HG02588 (cell line): Measurements from ENCODE around the gene SARS2.
"Not testable (repeated sequence)": the region's sequence is repeated elsewhere in the genome, so short reads cannot be mapped to it uniquely, and the experiment has no call there.

Experiments
- ATAC-seq: cut with Tn5 transposase; IDR thresholded peaks from one replicate; pipeline ENCODE4 v1.9.1; 2021; ENCODE audit warnings: mild to moderate bottlenecking, moderate library complexity; ENCODE audit not compliant: unreplicated experiment

Gene SARS2

GRCh38 chr19:38929929-38930775 is at the start of gene SARS2:
Gene SARS2, minus strand, starts transcription at chr19:38930763. Its CDS starts 27 bp downstream, at chr19:38930736.
- peak; percentile 65 for ATAC-seq

GRCh38 chr19:38979812-38980211 is 49.2 kb upstream of the SARS2 start:
- ATAC-seq: no peak

GRCh38 chr19:38978326-38978689 is 47.7 kb upstream of the SARS2 start:
- no peak for ATAC-seq

- ATAC-seq: no peak
Measured at GRCh38 chr19:38977445-38978325, 47.1 kb upstream of the SARS2 start.

- no peak for ATAC-seq
Measured at GRCh38 chr19:38975861-38976271, 45.3 kb upstream of the SARS2 start.

DNA sequence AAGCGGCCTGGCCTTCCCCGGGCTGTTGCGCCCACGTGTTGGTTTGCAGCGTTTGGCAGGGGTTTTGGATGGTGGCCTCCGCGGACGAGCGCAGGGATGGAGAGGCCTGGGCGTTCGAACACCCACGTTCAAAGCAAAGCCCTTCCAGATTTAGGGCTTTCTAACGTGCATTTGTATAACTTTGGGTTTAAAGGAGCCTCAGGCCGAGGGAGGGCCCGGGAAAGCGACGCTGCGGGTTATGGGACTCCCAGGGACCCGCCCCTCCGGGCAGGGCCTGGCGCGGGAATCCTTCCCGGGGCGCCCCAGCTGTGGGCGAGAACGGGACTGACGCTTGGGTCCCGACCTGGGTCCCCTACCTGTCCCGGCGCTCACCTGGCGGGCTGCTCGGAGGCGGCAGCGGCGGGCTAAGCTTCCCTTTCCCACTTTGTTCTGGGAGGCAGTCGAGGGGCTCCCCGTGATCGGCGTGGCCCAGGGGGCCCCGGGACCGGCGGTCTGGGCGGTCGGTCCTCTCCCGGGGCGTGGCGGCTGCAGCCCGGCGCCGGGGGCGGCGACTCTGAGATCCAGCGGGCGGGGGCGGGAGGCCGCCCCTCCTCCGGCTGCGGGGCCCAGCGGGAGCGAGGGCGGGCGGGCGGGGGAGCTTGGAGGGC is 44.8 kb upstream of the SARS2 start, which contains the start of gene FBXO17:
FBXO17 (minus strand) TSS at position 529 of the 647 bp plus-strand sequence. CDS start 25,423 bp downstream, outside the sequence.
- no peak for ATAC-seq

DNA sequence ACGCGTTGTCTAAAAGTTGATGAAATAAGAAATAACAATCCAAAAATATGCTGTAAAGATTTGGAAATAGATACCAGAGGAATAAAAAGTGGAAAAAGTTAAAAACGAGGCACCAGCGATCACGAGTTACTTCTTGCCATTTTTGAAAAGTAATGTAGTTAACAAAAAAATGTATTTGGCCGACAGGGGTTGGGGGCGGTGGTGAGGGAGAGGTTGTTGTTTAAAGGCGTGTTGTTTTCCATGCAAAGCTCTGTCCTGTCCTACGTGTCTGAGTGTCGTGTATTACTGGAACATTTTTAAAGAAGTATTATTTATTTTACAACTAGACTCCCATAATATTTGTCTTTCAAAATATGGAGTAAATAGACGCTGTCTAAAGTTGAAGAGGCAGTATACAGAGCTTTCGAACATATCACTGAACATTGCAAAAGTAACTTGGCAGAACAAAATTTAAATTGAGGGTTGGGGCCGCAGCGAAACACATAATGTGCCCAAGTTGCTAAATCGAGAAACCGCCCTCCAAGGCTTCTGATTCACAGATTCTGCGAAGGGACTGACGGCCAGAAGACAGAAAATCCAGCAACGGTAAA is 44.2 kb upstream of the SARS2 start:
- ATAC-seq: no peak

- no peak for ATAC-seq
Measured at GRCh38 chr19:38971672-38972071, 41.1 kb upstream of the SARS2 start.

GRCh38 chr19:38970664-38971532 is 40.3 kb upstream of the SARS2 start:
- no peak for ATAC-seq

DNA sequence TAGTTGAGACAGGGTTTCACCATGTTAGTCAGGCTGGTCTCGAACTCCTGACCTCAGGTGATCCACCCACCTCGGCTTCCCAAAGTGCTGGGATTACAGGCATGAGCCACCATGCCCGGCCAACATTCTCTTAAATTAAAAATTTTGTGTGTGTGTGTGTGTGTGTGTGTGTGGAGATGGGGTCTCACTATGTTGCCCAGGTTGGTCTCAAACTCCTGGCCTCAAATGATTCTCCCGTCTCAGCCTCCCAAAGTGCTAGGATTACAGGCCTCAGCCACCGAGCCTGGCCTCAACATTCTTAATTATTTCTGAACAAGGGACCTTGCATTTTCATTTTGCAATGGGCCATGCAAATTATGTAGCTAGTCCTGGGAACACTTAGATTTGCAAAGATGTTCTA is 35.6 kb upstream of the SARS2 start:
- ATAC-seq: not testable (repeated sequence)

DNA sequence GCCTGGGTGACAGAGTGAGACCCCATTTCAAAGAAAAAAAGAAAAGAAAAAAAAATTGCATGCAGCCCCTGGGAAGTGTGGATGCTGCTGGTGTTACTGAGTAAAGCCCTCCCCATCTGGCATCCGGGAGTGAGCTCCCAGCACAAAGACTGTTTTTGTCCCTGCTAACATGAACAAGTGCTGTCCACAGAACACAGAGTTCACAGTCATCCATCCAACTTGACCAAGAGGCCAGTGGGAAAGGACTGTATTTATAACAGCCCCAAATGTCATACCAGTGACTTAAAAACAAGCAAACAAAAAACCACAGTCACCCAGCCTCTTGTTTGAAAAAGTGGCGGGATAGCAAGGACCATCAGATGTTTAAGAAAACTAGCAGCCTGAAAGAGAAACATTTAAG is 34.2 kb upstream of the SARS2 start:
- ATAC-seq: no peak

DNA sequence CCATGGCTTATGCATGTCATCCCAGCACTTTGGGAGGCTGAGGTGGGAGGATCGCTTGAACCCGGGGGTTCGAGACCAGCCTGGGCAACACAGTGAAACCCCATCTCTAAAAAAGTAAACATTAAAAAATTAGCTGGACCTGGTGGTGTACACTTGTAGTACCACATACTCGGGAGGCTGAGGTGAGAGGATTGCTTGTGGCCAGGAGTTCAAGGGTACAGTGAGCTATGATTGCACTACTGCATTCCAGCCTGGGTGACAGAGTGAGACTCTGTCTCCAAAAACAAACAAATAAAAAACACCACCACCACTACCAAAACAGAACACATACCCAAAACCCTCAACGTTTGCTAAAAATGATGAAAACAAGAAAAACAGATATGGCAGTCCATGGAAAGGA is 29.1 kb upstream of the SARS2 start:
- no peak for ATAC-seq

DNA sequence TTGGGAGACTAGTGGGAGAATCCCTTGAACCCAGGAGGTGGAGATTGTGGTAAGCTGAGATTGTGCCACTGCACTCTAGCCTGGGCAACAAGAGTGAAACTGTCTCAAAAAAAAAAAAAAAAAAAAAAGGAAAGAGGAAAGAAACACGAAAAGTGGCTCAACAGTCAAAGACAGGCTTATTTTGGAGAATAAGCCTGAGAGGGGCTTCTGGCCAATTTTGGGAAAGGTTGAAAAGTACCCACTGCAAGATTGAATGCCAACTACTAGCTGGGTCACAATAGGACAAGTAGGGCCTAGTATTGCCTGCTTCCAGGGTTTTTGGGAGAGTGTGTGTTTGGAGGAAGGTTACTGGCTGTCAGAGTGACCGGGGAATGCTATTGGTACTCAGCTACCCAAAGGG is 27.7 kb upstream of the SARS2 start:
- no peak for ATAC-seq

DNA sequence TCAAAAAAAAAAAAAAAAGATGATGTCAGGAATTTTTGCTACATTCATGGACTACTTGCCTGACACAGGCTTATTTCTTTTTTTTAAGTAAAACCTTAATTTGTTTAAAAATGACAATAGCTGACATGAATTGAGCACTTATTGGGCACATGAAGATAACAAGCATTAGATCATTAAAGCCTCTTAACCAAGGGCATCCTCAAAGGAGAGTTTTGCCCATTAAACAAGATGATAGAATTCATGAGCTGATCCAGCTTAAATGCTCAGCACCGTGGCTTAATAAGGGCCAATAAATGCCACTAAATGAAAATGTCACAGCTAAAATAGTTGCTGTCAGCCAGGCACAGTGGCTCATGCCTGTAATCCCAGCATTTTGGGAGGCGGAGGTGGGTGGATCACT is 25.7 kb upstream of the SARS2 start:
- no peak for ATAC-seq

- no peak for ATAC-seq
Measured at GRCh38 chr19:38953677-38954076, 23.1 kb upstream of the SARS2 start.

- ATAC-seq: no peak
Measured at GRCh38 chr19:38952395-38953165, 22.0 kb upstream of the SARS2 start.

DNA sequence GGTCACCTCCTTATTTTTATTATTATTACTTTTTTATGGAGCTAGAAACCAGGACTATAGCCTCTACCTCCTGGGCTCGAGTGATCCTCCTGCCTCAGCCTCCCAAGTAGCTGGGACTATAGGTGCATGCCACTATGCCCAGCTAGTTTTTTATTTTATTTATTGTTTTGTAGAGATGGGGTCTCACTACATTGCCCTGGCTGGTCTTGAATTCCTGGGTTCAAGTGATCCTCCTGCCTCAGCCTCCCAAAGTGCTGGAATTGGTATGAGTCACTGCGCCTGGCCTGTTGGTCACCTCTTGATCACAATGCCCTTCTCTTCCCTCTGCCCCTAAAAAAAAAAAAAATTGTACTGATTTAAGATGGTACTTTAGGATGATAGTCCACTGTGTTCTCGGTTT is 20.6 kb upstream of the SARS2 start:
- no peak for ATAC-seq

DNA sequence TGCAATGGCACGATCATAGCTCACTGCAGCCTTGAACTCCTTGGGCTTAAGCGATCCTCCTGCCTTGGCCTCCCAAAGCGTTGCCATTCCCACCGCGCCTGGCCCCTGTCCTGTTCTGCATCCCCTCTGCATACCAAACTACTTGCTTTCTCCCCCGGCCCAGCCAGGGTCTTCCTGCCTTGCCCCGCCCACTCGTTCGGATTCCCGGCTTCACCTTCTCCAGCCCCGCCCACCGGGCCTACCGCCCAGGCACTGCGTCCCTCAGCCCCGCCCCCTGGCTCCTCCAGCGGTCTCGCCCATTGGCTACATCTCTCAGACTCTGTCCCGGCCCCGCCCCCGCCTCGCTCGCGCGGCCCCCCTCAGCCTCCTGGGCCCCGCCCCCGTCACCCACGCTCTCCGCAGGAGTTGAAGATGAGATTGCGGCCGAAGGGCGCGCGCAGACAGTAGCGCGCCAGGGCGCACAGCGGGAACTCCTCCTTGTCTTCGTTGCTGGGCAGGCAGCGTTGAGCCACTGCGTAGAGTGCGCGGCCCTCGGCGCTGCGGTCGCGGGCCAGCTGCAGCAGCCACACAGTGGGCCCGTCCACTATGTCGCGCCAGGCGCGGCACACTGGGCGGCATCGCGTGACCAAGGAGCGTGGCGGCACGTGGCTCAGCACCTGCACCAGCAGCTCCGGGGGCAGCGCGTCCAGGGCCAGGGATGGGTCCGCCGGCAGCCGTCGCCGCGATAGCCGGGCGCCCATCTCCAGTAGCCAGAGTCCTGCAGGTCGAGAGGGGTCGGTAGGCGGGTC is 19.2 kb upstream of the SARS2 start:
- peak; percentile 51 for ATAC-seq
